Stimulated activated CD8-positive, alpha-beta memory T cell treated with anti-CD3 and anti-CD28 coated beads, Interleukin-7, amount 100 ng/mL, for 1 hour (primary cell): ENCODE results near the gene SPIRE1.

Experiments
- DNase-seq, 2 donors: peaks; one replicate each; pipeline ENCODE4 v3.0.0-alpha.2; 2020; ENCODE audit warnings: low read depth in 2 of 2

Gene SPIRE1

GRCh38 chr18:12657684-12658425, at the start of gene SPIRE1:
Gene SPIRE1 (minus strand): TSS chr18:12658107. CDS start chr18:12657866, 241 bp downstream.
- no peak for DNase-seq

GRCh38 chr18:12703664-12704063, 45.8 kb upstream of the SPIRE1 start:
- DNase-seq, result no peak

- no peak for DNase-seq
Measured at GRCh38 chr18:12703096-12703567, 45.2 kb upstream of the SPIRE1 start.

- peak; percentile 57 to 61 for DNase-seq
Measured at GRCh38 chr18:12702221-12703095, 44.6 kb upstream of the SPIRE1 start, which contains the start of the genes CEP76 and PSMG2. Gene CEP76 (minus strand): TSS chr18:12702723. CDS start chr18:12702548, 175 bp downstream. Gene PSMG2 (plus strand): TSS chr18:12703042. CDS start chr18:12703108, 66 bp downstream.

- no peak for DNase-seq
Measured at GRCh38 chr18:12701161-12701560, 43.3 kb upstream of the SPIRE1 start.

GRCh38 chr18:12699747-12700146, 41.8 kb upstream of the SPIRE1 start:
- no peak for DNase-seq

GRCh38 chr18:12694032-12694431, 36.1 kb upstream of the SPIRE1 start:
- DNase-seq, result no peak

- no peak for DNase-seq
Measured at GRCh38 chr18:12692206-12692605, 34.3 kb upstream of the SPIRE1 start.

GRCh38 chr18:12689256-12689850, 31.4 kb upstream of the SPIRE1 start:
- DNase-seq, result no peak

GRCh38 chr18:12686100-12686499, 28.2 kb upstream of the SPIRE1 start:
- no peak for DNase-seq

GRCh38 chr18:12679183-12679786, 21.4 kb upstream of the SPIRE1 start:
- DNase-seq, result no peak

- no peak for DNase-seq
Measured at GRCh38 chr18:12668041-12668440, 10.1 kb upstream of the SPIRE1 start.

- DNase-seq, result no peak
Measured at GRCh38 chr18:12659904-12660605, 2.1 kb upstream of the SPIRE1 start.

GRCh38 chr18:12658426-12659138, 675 bp upstream of the SPIRE1 start:
- no peak for DNase-seq

GRCh38 chr18:12656938-12657683, 796 bp downstream of the SPIRE1 start:
- no peak for DNase-seq

- no peak for DNase-seq
Measured at GRCh38 chr18:12656605-12656937, 1.3 kb downstream of the SPIRE1 start.

GRCh38 chr18:12654971-12655370, 2.9 kb downstream of the SPIRE1 start:
- no peak for DNase-seq

GRCh38 chr18:12652861-12653401, 5.0 kb downstream of the SPIRE1 start:
- DNase-seq, result no peak

- DNase-seq, result no peak
Measured at GRCh38 chr18:12651651-12652050, 6.3 kb downstream of the SPIRE1 start.

GRCh38 chr18:12647773-12648172, 10.1 kb downstream of the SPIRE1 start:
- DNase-seq, result no peak
